ENCODE data around the gene MMP14. TPM values are rescaled to one million over a fixed set of nuclear protein-coding genes. Genes with fewer than 3 reads are reported as not detected.

MMP14 gene
- total and polyA plus RNA-seq, 2 of the 13 experiments (the other 11 are each of a cell fraction or from before 2014, with no cell fraction given) = 5.2 to 9.8 TPM

DNA sequence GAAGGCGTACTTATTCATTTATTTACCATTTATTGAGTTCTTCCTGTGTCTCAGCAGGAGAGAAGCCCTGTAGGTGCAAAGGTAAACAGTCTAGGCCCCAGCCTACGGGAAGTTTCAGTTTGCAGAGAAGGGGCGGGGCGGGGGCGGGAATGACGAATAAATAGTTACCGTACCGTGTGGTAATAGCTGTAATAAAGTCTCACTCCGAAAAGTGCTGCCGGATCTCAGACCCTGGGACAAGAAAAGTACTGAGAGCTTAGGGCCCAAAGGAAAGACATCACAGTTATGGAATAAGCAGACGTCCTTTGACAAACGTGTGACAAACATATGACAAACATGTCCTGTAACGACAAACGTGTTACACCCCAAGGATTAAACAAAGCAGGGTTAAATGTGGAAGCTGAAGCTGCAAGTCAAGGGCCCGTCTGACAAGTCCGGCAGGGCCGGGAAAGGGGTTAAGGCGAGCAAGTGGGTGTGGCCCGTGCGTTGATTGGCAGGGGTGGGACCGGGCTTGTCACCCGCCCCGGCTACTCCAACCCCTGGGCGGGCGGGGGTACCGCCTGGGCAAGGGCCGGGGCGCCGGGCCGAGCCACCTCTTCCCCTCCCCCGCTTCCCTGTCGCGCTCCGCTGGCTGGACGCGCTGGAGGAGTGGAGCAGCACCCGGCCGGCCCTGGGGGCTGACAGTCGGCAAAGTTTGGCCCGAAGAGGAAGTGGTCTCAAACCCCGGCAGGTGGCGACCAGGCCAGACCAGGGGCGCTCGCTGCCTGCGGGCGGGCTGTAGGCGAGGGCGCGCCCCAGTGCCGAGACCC is 35.0 kb downstream of the MMP14 start, which contains the start of gene LRP10 (continued):
- TF ChIP-seq, protein P1, sequence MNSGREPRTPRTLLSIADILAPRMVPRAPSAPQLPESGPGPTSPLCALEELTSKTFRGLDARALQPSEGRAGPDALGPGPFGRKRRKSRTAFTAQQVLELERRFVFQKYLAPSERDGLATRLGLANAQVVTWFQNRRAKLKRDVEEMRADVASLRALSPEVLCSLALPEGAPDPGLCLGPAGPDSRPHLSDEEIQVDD (CRISPR knock-in tag; IDR thresholded peaks at IDR 0.05; ENCODE audit: borderline replicate concordance) = peak; percentile 93; the same call in 1 of the 2 replicates
- TF ChIP-seq GTF3A (CRISPR knock-in tag; conservative IDR thresholded peaks at IDR 0.05) = peak; percentile 89; the same call in 1 of the 2 replicates
- TF ChIP-seq ZNF589 (CRISPR knock-in tag; conservative IDR thresholded peaks at IDR 0.05) = peak; percentile 69; the same call in 1 of the 2 replicates
- TF ChIP-seq, protein P2, sequence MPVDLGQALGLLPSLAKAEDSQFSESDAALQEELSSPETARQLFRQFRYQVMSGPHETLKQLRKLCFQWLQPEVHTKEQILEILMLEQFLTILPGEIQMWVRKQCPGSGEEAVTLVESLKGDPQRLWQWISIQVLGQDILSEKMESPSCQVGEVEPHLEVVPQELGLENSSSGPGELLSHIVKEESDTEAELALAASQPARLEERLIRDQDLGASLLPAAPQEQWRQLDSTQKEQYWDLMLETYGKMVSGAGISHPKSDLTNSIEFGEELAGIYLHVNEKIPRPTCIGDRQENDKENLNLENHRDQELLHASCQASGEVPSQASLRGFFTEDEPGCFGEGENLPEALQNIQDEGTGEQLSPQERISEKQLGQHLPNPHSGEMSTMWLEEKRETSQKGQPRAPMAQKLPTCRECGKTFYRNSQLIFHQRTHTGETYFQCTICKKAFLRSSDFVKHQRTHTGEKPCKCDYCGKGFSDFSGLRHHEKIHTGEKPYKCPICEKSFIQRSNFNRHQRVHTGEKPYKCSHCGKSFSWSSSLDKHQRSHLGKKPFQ (CRISPR knock-in tag; IDR thresholded peaks at IDR 0.05; ENCODE audit: insufficient replicate concordance) = peak; percentile 67
- TF ChIP-seq ZBTB38 (CRISPR knock-in tag; IDR thresholded peaks at IDR 0.05) = peak; percentile 92
- TF ChIP-seq ATF4 (CRISPR knock-in tag; IDR thresholded peaks at IDR 0.05) = peak in 1 of 2 experiments; percentile 70; a peak in 2 of 4 replicates
- peak; percentile 96 for TF ChIP-seq ZNF687 (CRISPR knock-in tag; IDR thresholded peaks at IDR 0.05)
- TF ChIP-seq KMT2A (CRISPR knock-in tag; IDR thresholded peaks at IDR 0.05) = no peak; the same call in 1 of the 2 replicates
- no peak for TF ChIP-seq SYNCRIP (IDR thresholded peaks at IDR 0.05; ENCODE audit: insufficient read depth, low read depth, low read length)
- peak; percentile 91; the same call in 1 of the 2 replicates for TF ChIP-seq IRX3 (CRISPR knock-in tag; IDR thresholded peaks at IDR 0.05; ENCODE audit: borderline replicate concordance, low read depth)
- peak; percentile 63 for TF ChIP-seq ZNF441 (CRISPR knock-in tag; IDR thresholded peaks at IDR 0.05; ENCODE audit: borderline replicate concordance)
- peak; percentile 87 for TF ChIP-seq ZNF232 (CRISPR knock-in tag; IDR thresholded peaks at IDR 0.05; ENCODE audit: borderline replicate concordance)
- no peak for TF ChIP-seq CENPX (CRISPR knock-in tag; IDR thresholded peaks at IDR 0.05)
- TF ChIP-seq PHF8 (CRISPR knock-in tag; IDR thresholded peaks at IDR 0.05) = peak; percentile 94
- TF ChIP-seq, protein P3, sequence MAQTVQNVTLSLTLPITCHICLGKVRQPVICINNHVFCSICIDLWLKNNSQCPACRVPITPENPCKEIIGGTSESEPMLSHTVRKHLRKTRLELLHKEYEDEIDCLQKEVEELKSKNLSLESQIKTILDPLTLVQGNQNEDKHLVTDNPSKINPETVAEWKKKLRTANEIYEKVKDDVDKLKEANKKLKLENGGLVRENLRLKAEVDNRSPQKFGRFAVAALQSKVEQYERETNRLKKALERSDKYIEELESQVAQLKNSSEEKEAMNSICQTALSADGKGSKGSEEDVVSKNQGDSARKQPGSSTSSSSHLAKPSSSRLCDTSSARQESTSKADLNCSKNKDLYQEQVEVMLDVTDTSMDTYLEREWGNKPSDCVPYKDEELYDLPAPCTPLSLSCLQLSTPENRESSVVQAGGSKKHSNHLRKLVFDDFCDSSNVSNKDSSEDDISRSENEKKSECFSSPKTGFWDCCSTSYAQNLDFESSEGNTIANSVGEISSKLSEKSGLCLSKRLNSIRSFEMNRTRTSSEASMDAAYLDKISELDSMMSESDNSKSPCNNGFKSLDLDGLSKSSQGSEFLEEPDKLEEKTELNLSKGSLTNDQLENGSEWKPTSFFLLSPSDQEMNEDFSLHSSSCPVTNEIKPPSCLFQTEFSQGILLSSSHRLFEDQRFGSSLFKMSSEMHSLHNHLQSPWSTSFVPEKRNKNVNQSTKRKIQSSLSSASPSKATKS (CRISPR knock-in tag; IDR thresholded peaks at IDR 0.05) = no peak
- no peak; the same call in 1 of the 2 replicates for TF ChIP-seq ZNF674 (CRISPR knock-in tag; IDR thresholded peaks at IDR 0.05; ENCODE audit: low read depth)
